CD4-positive, alpha-beta T cell (primary cell): ENCODE measurements around the gene GAPDH. TPM values are rescaled to one million over a fixed set of nuclear protein-coding genes. Genes with fewer than 3 reads are reported as not detected.
A peak's percentile ranks its signal among the peaks of the same experiment; 100 is the strongest.

ENCODE experiments used
- ATAC-seq: fragments of 200-7000 bp; cut with Tn5 transposase; one replicate; pipeline ENCODE4 v1.10.0; 2022; ENCODE audit warnings: mild to moderate bottlenecking; ENCODE audit not compliant: poor library complexity
- CTCF ChIA-PET: fragments of 350-600 bp; sonication (Branson Sonifier 250); formaldehyde crosslinking; loops from one replicate; lab custom pipeline; 2021; ENCODE audit warnings: antibody characterized with exemption, inconsistent platforms; lab: Charles Lee
- POLR2A ChIA-PET: fragments of 350-600 bp; sonication (Branson Sonifier 250); formaldehyde crosslinking; loops from one replicate; lab custom pipeline; 2021; ENCODE audit warnings: antibody characterized with exemption, inconsistent platforms; lab: Charles Lee
- DNase-seq, 14 experiments: peaks; one replicate each; pipeline ENCODE4 v3.0.0-alpha.2; 2013 to 2020; ENCODE audit warnings: mixed read lengths in 2 of 14
- H3K27ac ChIP-seq, 2 donors: one replicate each; pipeline versions ENCODE4 v1.5.1 to v1.7.0; 2013; ENCODE audit warnings: low read length in 2 of 2, low read depth in 1 of 2, mild to moderate bottlenecking in 1 of 2
- H3K27me3 ChIP-seq, 2 experiments: 1 replicate in 1 of 2; 2 replicates in 1 of 2; pipeline versions ENCODE4 v1.6.1 to v1.7.0; 2013; ENCODE audit warnings: low read length in 2 of 2, control low read depth in 1 of 2, mild to moderate bottlenecking in 1 of 2, moderate library complexity in 1 of 2; ENCODE audit not compliant: insufficient read depth in 2 of 2, control insufficient read depth in 1 of 2
- H3K36me3 ChIP-seq: one replicate; pipeline ENCODE4 v1.6.1; 2013; ENCODE audit warnings: low read length, control low read depth; ENCODE audit not compliant: insufficient read depth
- H3K4me1 ChIP-seq: one replicate; pipeline ENCODE4 v1.6.1; 2013; ENCODE audit warnings: low read length, control low read depth; ENCODE audit not compliant: insufficient read depth
- H3K4me3 ChIP-seq: one replicate; pipeline ENCODE4 v1.5.1; 2013; ENCODE audit warnings: mild to moderate bottlenecking, low read length, moderate library complexity
- H3K9me3 ChIP-seq, 2 experiments: 1 replicate in 1 of 2; 2 replicates in 1 of 2; pipeline versions ENCODE4 v1.6.1 to v1.7.0; 2013; ENCODE audit warnings: low read length in 2 of 2, mild to moderate bottlenecking in 2 of 2, control low read depth in 1 of 2, moderate library complexity in 1 of 2; ENCODE audit not compliant: control insufficient read depth in 1 of 2, insufficient read depth in 1 of 2
- H3K27ac Mint-ChIP-seq: one replicate; pipeline ENCODE4 v1.8.0; 2020; ENCODE audit warnings: mixed read lengths
- H3K27me3 Mint-ChIP-seq: one replicate; pipeline ENCODE4 v1.8.0; 2021; ENCODE audit warnings: mixed read lengths
- H3K36me3 Mint-ChIP-seq: one replicate; pipeline ENCODE4 v1.8.0; 2021; ENCODE audit warnings: low read depth, mixed read lengths
- H3K4me1 Mint-ChIP-seq: one replicate; pipeline ENCODE4 v1.8.0; 2021; ENCODE audit warnings: low read depth, mixed read lengths
- H3K4me3 Mint-ChIP-seq: one replicate; pipeline ENCODE4 v1.8.0; 2020; ENCODE audit warnings: mild to moderate bottlenecking, mixed read lengths
- H3K9me3 Mint-ChIP-seq: one replicate; pipeline ENCODE4 v1.8.0; 2020; ENCODE audit warnings: mixed read lengths
- intact Hi-C, 2 experiments: fragments of 100-400 bp; cut with DNase I in 1 of 2; cut with micrococcal nuclease in 1 of 2; formaldehyde crosslinking; loops; one replicate each; pipeline versions ENCODE4 v1.15.1 to v1.9.0; 2023 to 2025; cut with DNase I, micrococcal nuclease
- total RNA-seq, 174 experiments: library from RNA in 2 of 174; stranded (reverse) in 2 of 174; gene quantifications; one replicate each; pipeline ENCODE4 v1.2.3 and lab custom pipeline; 2021 to 2026
- TF ChIP-seq, protein P1 (sequence below): fragments of 200-600 bp; IDR thresholded peaks from one replicate; pipeline ENCODE4 v1.8.0; 2022; ENCODE audit warnings: antibody characterized with exemption, mild to moderate bottlenecking

The GAPDH gene
- total RNA-seq, 2 experiments from 2014 or later: 498 to 508 TPM

- H3K27ac Mint-ChIP-seq: peak overlapping the region; percentile 49
- ChIA-PET POLR2A (interaction anchor here (0.6 to 0.7 kb wide), 2 partner anchors 16 to 404 kb away, joined by 3 to 4 read pairs; no protein-coding TSS in a partner anchor), CTCF (interaction anchor here (1.2 kb wide), 1 partner anchor 15 kb away, joined by 6 read pairs; no protein-coding TSS in a partner anchor)
- DNase-seq: no peak
- Histone ChIP-seq H3K27me3 (no peaks in the 10 kb centered on the region), H3K9me3 (no peaks in the 10 kb centered on the region), H3K4me3 (no peak overlapping the region), H3K4me1 (peaks cover 24% of the 10 kb centered on the region), H3K36me3 (peaks cover 84% of the 10 kb centered on the region), H3K27ac (no peak overlapping the region)
- no peaks in the 10 kb centered on the region for H3K9me3 Mint-ChIP-seq
- peaks cover 81% of the 10 kb centered on the region for H3K36me3 Mint-ChIP-seq
- ATAC-seq: no peak
- intact Hi-C loops: no loop called here
- TF ChIP-seq, protein P1, sequence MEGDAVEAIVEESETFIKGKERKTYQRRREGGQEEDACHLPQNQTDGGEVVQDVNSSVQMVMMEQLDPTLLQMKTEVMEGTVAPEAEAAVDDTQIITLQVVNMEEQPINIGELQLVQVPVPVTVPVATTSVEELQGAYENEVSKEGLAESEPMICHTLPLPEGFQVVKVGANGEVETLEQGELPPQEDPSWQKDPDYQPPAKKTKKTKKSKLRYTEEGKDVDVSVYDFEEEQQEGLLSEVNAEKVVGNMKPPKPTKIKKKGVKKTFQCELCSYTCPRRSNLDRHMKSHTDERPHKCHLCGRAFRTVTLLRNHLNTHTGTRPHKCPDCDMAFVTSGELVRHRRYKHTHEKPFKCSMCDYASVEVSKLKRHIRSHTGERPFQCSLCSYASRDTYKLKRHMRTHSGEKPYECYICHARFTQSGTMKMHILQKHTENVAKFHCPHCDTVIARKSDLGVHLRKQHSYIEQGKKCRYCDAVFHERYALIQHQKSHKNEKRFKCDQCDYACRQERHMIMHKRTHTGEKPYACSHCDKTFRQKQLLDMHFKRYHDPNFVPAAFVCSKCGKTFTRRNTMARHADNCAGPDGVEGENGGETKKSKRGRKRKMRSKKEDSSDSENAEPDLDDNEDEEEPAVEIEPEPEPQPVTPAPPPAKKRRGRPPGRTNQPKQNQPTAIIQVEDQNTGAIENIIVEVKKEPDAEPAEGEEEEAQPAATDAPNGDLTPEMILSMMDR: no peak
- H3K4me3 Mint-ChIP-seq: no peak overlapping the region
- peaks cover 21% of the 10 kb centered on the region for H3K4me1 Mint-ChIP-seq
- no peaks in the 10 kb centered on the region for H3K27me3 Mint-ChIP-seq
Measured at GRCh38 chr12:6573001-6573400, 38.7 kb downstream of the GAPDH start.

GRCh38 chr12:6574576-6575295 is 40.4 kb downstream of the GAPDH start:
- Histone ChIP-seq H3K27me3 (no peaks in the 10 kb centered on the region), H3K4me1 (peaks cover 11% of the 10 kb centered on the region), H3K9me3 (no peaks in the 10 kb centered on the region), H3K27ac (no peak overlapping the region), H3K4me3 (no peak overlapping the region), H3K36me3 (peaks cover 92% of the 10 kb centered on the region)
- Mint-ChIP-seq H3K4me3 (no peak overlapping the region), H3K9me3 (no peaks in the 10 kb centered on the region), H3K27me3 (no peaks in the 10 kb centered on the region), H3K27ac (no peak overlapping the region), H3K36me3 (peaks cover 82% of the 10 kb centered on the region), H3K4me1 (peaks cover 8% of the 10 kb centered on the region)
- CTCF ChIA-PET: no interaction called here
- TF ChIP-seq, protein P1: no peak
- ATAC-seq (no peak), DNase-seq (no peak)
- POLR2A ChIA-PET: no interaction called here
- intact Hi-C loops: no loop called here

GRCh38 chr12:6575648-6576047 is 41.3 kb downstream of the GAPDH start:
- POLR2A ChIA-PET: no interaction called here
- TF ChIP-seq, protein P1: no peak
- no peaks in the 10 kb centered on the region for H3K9me3 ChIP-seq
- H3K4me3 ChIP-seq: no peak overlapping the region
- peaks cover 88% of the 10 kb centered on the region for H3K36me3 ChIP-seq
- H3K27me3 Mint-ChIP-seq: no peaks in the 10 kb centered on the region
- H3K4me3 Mint-ChIP-seq: no peak overlapping the region
- H3K36me3 Mint-ChIP-seq: peaks cover 81% of the 10 kb centered on the region
- peaks cover 3% of the 10 kb centered on the region for H3K4me1 ChIP-seq
- H3K27ac Mint-ChIP-seq: no peak overlapping the region
- H3K27ac ChIP-seq: no peak overlapping the region
- no peaks in the 10 kb centered on the region for H3K9me3 Mint-ChIP-seq
- H3K27me3 ChIP-seq: no peaks in the 10 kb centered on the region
- intact Hi-C loops: no loop called here
- CTCF ChIA-PET: no interaction called here
- DNase-seq (no peak), ATAC-seq (no peak)
- no peaks in the 10 kb centered on the region for H3K4me1 Mint-ChIP-seq
